Esophagus muscularis mucosa (tissue), 3 donors: ENCODE data around the gene XIRP2.

Experiments
- POLR2A ChIP-seq: fragments of 450-650 bp; IDR thresholded peaks from one replicate; pipeline ENCODE4 v1.6.1; 2017; ENCODE audit warnings: antibody characterized with exemption, moderate library complexity, mild to moderate bottlenecking, low read depth
- TF ChIP-seq, protein P1 (sequence below), 3 experiments: fragments of 200-600 bp in 2 of 3; fragments of 450-650 bp in 1 of 3; sonication (generic) in 2 of 3; IDR thresholded peaks; one replicate each; pipeline ENCODE4 v1.5.1; 2017 to 2019; ENCODE audit warnings: antibody characterized with exemption in 3 of 3, mild to moderate bottlenecking in 2 of 3, moderate library complexity in 1 of 3

DNA sequence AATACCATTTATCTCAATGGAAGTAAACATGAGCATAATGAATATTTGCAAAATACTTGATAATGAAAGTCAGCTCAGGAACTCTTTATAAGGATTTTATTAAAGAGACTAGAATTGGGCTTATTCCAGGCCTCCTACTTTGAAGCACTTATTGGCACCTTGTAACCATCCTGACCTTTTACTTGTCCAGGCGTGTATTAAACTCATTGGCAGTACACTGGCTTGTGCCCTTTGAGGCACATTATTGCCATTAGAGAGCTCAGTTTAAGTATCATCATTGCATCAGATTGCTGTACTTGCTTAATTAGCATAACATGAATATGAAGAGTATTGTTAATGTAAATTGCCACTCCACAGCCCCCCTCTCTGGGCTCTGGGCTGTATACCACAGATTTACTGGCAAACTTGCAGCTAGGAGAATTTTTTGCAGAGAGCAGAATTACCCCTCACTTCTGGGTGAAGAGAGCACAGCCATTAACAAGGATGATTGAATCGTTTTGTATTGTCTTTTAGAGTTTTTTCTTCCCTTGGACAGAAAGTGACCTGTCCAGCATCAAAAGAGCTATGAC is 72.5 kb downstream of the XIRP2 start:
- no peak for TF ChIP-seq POLR2A
- TF ChIP-seq, protein P1, sequence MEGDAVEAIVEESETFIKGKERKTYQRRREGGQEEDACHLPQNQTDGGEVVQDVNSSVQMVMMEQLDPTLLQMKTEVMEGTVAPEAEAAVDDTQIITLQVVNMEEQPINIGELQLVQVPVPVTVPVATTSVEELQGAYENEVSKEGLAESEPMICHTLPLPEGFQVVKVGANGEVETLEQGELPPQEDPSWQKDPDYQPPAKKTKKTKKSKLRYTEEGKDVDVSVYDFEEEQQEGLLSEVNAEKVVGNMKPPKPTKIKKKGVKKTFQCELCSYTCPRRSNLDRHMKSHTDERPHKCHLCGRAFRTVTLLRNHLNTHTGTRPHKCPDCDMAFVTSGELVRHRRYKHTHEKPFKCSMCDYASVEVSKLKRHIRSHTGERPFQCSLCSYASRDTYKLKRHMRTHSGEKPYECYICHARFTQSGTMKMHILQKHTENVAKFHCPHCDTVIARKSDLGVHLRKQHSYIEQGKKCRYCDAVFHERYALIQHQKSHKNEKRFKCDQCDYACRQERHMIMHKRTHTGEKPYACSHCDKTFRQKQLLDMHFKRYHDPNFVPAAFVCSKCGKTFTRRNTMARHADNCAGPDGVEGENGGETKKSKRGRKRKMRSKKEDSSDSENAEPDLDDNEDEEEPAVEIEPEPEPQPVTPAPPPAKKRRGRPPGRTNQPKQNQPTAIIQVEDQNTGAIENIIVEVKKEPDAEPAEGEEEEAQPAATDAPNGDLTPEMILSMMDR (IDR thresholded peaks at IDR 0.05): no peak
